Measurements from ENCODE around the gene C19orf12. TPM values are rescaled to one million over a fixed set of nuclear protein-coding genes. Genes with fewer than 3 reads are reported as not detected.

The C19orf12 gene
- total and polyA plus RNA-seq, 2 experiments from 2014 or later = 11.4 to 17.2 TPM

GRCh38 chr19:29760752-29761502 is 45.9 kb upstream of the C19orf12 start:
- DNase-seq (ENCODE audit: low spot score) (no peak), ATAC-seq (no peak)
- H3K4me2 ChIP-seq = no peak overlapping the region
- H3K36me3 Mint-ChIP-seq (ENCODE audit: low read depth) = no peaks in the 10 kb centered on the region
- no peaks in the 10 kb centered on the region for H3K27me3 ChIP-seq (ENCODE audit: insufficient read depth)
- H3K27ac ChIP-seq (ENCODE audit: low read depth) = no peak overlapping the region
- no peaks in the 10 kb centered on the region for H3K36me3 ChIP-seq (ENCODE audit: insufficient read depth)
- no peaks in the 10 kb centered on the region for H3K9me3 Mint-ChIP-seq
- H3K9me2 ChIP-seq (ENCODE audit: insufficient read depth) = no peaks in the 10 kb centered on the region
- no peaks in the 10 kb centered on the region for H4K20me1 ChIP-seq (replicated peaks; ENCODE audit: insufficient read depth)
- TF ChIP-seq ZNF331 (CRISPR knock-in tag; IDR thresholded peaks at IDR 0.05; ENCODE audit: low read depth) = no peak
- TF ChIP-seq EZH2 (IDR thresholded peaks at IDR 0.05; ENCODE audit: low read depth, unreplicated experiment) = no peak
- TF ChIP-seq EZH2phosphoT487 (IDR thresholded peaks at IDR 0.05; ENCODE audit: unreplicated experiment) = no peak
- TF ChIP-seq NANOG (IDR thresholded peaks at IDR 0.05; ENCODE audit: borderline replicate concordance) = no peak
- TF ChIP-seq POLR2AphosphoS5 (IDR thresholded peaks at IDR 0.05; ENCODE audit: low read depth) = no peak
- no peak for TF ChIP-seq CREB1 (CRISPR knock-in tag; IDR thresholded peaks at IDR 0.05; ENCODE audit: low read depth)
- TF ChIP-seq, protein P1, sequence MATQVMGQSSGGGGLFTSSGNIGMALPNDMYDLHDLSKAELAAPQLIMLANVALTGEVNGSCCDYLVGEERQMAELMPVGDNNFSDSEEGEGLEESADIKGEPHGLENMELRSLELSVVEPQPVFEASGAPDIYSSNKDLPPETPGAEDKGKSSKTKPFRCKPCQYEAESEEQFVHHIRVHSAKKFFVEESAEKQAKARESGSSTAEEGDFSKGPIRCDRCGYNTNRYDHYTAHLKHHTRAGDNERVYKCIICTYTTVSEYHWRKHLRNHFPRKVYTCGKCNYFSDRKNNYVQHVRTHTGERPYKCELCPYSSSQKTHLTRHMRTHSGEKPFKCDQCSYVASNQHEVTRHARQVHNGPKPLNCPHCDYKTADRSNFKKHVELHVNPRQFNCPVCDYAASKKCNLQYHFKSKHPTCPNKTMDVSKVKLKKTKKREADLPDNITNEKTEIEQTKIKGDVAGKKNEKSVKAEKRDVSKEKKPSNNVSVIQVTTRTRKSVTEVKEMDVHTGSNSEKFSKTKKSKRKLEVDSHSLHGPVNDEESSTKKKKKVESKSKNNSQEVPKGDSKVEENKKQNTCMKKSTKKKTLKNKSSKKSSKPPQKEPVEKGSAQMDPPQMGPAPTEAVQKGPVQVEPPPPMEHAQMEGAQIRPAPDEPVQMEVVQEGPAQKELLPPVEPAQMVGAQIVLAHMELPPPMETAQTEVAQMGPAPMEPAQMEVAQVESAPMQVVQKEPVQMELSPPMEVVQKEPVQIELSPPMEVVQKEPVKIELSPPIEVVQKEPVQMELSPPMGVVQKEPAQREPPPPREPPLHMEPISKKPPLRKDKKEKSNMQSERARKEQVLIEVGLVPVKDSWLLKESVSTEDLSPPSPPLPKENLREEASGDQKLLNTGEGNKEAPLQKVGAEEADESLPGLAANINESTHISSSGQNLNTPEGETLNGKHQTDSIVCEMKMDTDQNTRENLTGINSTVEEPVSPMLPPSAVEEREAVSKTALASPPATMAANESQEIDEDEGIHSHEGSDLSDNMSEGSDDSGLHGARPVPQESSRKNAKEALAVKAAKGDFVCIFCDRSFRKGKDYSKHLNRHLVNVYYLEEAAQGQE (IDR thresholded peaks at IDR 0.05; ENCODE audit: unreplicated experiment) = no peak
- TF ChIP-seq, protein P2, sequence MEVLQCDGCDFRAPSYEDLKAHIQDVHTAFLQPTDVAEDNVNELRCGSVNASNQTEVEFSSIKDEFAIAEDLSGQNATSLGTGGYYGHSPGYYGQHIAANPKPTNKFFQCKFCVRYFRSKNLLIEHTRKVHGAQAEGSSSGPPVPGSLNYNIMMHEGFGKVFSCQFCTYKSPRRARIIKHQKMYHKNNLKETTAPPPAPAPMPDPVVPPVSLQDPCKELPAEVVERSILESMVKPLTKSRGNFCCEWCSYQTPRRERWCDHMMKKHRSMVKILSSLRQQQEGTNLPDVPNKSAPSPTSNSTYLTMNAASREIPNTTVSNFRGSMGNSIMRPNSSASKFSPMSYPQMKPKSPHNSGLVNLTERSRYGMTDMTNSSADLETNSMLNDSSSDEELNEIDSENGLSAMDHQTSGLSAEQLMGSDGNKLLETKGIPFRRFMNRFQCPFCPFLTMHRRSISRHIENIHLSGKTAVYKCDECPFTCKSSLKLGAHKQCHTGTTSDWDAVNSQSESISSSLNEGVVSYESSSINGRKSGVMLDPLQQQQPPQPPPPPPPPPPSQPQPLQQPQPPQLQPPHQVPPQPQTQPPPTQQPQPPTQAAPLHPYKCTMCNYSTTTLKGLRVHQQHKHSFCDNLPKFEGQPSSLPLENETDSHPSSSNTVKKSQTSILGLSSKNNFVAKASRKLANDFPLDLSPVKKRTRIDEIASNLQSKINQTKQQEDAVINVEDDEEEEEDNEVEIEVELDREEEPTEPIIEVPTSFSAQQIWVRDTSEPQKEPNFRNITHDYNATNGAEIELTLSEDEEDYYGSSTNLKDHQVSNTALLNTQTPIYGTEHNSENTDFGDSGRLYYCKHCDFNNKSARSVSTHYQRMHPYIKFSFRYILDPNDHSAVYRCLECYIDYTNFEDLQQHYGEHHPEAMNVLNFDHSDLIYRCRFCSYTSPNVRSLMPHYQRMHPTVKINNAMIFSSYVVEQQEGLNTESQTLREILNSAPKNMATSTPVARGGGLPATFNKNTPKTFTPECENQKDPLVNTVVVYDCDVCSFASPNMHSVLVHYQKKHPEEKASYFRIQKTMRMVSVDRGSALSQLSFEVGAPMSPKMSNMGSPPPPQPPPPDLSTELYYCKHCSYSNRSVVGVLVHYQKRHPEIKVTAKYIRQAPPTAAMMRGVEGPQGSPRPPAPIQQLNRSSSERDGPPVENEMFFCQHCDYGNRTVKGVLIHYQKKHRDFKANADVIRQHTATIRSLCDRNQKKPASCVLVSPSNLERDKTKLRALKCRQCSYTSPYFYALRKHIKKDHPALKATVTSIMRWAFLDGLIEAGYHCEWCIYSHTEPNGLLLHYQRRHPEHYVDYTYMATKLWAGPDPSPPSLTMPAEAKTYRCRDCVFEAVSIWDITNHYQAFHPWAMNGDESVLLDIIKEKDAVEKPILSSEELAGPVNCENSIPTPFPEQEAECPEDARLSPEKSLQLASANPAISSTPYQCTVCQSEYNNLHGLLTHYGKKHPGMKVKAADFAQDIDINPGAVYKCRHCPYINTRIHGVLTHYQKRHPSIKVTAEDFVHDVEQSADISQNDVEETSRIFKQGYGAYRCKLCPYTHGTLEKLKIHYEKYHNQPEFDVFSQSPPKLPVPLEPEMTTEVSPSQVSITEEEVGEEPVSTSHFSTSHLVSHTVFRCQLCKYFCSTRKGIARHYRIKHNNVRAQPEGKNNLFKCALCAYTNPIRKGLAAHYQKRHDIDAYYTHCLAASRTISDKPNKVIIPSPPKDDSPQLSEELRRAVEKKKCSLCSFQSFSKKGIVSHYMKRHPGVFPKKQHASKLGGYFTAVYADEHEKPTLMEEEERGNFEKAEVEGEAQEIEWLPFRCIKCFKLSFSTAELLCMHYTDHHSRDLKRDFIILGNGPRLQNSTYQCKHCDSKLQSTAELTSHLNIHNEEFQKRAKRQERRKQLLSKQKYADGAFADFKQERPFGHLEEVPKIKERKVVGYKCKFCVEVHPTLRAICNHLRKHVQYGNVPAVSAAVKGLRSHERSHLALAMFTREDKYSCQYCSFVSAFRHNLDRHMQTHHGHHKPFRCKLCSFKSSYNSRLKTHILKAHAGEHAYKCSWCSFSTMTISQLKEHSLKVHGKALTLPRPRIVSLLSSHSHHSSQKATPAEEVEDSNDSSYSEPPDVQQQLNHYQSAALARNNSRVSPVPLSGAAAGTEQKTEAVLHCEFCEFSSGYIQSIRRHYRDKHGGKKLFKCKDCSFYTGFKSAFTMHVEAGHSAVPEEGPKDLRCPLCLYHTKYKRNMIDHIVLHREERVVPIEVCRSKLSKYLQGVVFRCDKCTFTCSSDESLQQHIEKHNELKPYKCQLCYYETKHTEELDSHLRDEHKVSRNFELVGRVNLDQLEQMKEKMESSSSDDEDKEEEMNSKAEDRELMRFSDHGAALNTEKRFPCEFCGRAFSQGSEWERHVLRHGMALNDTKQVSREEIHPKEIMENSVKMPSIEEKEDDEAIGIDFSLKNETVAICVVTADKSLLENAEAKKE (CRISPR knock-in tag; IDR thresholded peaks at IDR 0.05) = no peak
- TF ChIP-seq ZNF114 (CRISPR knock-in tag; IDR thresholded peaks at IDR 0.05) = no peak
- no peak for TF ChIP-seq JUNB (IDR thresholded peaks at IDR 0.05; ENCODE audit: unreplicated experiment)
- no peak for TF ChIP-seq ETS1 (IDR thresholded peaks at IDR 0.05)
- TF ChIP-seq, protein P3, sequence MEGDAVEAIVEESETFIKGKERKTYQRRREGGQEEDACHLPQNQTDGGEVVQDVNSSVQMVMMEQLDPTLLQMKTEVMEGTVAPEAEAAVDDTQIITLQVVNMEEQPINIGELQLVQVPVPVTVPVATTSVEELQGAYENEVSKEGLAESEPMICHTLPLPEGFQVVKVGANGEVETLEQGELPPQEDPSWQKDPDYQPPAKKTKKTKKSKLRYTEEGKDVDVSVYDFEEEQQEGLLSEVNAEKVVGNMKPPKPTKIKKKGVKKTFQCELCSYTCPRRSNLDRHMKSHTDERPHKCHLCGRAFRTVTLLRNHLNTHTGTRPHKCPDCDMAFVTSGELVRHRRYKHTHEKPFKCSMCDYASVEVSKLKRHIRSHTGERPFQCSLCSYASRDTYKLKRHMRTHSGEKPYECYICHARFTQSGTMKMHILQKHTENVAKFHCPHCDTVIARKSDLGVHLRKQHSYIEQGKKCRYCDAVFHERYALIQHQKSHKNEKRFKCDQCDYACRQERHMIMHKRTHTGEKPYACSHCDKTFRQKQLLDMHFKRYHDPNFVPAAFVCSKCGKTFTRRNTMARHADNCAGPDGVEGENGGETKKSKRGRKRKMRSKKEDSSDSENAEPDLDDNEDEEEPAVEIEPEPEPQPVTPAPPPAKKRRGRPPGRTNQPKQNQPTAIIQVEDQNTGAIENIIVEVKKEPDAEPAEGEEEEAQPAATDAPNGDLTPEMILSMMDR (conservative IDR thresholded peaks at IDR 0.05; ENCODE audit: low read depth in 2 of 2) = no peak
- no peak for TF ChIP-seq STAT1 (IDR thresholded peaks at IDR 0.05; ENCODE audit: unreplicated experiment)
- H3K4me1 Mint-ChIP-seq = peaks cover 6% of the 10 kb centered on the region; the same call in 1 of the 3 replicates
- peaks cover 5% of the 10 kb centered on the region for H3K27me3 Mint-ChIP-seq (ENCODE audit: insufficient read depth, low read depth, poor library complexity)
- H3K4me1 ChIP-seq (ENCODE audit: insufficient read depth) = no peaks in the 10 kb centered on the region
- H3K79me2 ChIP-seq (replicated peaks; ENCODE audit: insufficient read depth) = no peaks in the 10 kb centered on the region
- no peak overlapping the region for H3K4me3 ChIP-seq
- H3F3A ChIP-seq (replicated peaks; ENCODE audit: low read depth) = no peaks in the 10 kb centered on the region
- no peak overlapping the region for H3K4me3 Mint-ChIP-seq
- no peak overlapping the region; the same call in 1 of the 2 replicates for H2AFZ ChIP-seq
- H3K27ac Mint-ChIP-seq = no peak overlapping the region
